Stimulated activated CD4-positive, alpha-beta T cell treated with anti-CD3 and anti-CD28 coated beads, Interleukin-4, amount 100 ng/mL, for 4 hours (primary cell): ENCODE results near the gene OR52A1.

Source experiments
- DNase-seq, 2 experiments: peaks; one replicate each; pipeline ENCODE4 v3.0.0-alpha.2; 2020

The OR52A1 gene

GRCh38 chr11:5131584-5132335, 22.8 kb downstream of the OR52A1 start:
- no peak for DNase-seq

DNA sequence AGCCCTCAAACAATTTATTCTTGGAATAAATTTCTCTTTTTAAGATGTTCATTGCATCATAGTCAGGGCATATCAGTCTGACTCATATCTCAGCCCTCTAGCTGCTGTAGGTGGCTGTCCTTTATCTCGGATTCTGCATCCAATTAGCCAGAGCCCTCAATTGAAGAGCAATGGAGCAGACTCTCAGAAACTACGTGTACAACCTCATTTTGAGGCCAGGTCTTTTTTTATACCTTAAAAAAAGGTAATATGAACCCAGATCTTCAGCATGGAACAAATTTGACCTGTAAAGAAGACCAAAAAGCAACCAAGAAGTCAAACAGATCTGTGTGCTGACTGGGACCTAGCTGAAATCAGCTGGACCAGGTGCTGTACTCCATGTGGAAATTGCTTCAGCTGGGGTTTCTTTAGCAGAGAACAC, 25.1 kb downstream of the OR52A1 start:
- DNase-seq, result no peak

DNA sequence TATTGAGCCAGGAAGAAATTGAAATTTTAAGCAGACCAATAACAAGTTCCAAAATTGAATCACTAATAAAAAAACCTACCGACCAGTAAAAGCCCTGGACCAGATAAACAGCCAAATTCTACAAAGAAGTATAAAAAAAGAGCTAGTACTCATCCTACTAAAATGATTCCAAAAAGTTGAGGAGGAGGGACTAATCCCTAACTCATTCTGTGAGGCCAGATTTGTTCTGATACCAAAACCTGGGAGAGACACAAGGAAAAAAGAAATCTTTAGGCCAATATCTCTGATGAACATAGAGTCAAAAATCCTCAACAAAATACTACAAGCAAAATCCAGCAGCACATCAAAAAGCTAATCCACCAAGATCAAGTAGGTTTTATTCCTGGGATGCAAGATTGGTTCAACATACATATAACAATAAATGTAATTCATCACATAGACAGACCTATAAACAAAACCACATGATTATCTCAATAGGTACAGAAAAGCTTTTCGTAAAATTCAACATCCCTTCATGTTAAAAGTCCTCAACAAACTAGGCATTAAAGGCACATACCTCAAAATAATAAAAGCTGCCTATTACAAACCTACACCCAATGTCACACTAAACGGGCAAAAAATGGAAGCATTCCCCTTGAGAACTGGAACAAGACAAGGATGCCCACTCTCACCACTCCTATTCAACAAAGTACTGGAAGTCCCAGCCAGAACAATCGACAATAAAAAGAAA, 29.5 kb downstream of the OR52A1 start:
- no peak for DNase-seq

- peak; percentile 14 to 26 for DNase-seq
These were observed 30.6 kb downstream of the OR52A1 start for GRCh38 chr11:5123802-5124521.

DNA sequence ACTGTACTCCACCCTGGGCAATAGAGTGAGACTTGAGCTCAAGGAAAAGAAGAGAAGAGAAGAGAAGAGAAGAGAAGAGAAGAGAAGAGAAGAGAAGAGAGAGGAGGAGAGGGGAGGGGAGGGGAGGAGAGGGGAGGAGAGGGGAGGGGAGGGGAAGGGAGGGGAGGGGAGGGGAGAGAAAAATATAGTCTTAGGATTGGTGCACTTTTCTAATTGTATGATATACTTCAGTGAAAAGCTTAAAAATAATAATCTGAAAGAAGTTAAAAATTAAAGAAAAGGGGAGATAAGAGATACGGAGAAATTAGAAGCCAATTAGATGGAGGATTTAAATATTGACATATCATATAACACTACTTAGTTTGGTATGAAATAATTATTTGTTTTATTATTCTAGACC, 35.7 kb downstream of the OR52A1 start:
- DNase-seq, result no peak

DNA sequence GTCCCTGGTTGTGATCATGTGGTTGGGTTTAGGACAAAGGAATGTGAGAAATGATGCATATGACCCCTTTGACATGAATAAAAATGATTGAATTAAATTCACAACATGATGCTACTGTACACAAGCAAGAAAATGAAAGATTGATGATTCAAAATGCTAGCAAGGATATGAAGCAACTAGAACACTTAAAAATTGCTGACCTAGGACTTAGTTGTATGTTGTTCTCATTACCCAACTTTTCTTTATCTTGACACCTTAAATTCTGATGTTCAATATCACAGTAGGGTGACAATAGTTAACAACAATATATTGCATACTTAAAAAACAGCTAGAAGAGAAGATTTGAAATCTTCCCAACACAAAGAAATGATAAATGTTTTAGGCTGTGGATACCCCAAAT, 37.0 kb downstream of the OR52A1 start:
- no peak for DNase-seq

DNA sequence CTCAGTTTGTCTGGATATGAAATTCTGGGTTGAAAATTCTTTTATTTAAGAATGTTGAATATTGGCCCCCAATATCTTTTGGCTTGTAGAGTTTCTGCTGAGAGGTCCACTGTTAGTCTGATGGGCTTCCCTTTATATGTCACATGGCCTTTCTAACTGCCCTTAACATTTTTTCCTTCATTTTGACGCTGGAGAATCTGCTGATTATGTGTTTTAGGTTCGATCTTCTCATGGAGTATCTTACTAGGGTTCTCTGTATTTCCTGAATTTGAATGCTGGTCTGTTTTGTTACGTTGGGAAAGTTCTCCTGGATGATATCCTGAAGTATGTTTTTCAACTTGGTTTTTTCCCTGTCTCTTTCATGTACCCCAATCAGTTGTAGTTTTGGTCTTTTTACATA, 39.2 kb downstream of the OR52A1 start:
- DNase-seq, result no peak

GRCh38 chr11:5107285-5107684, 47.3 kb downstream of the OR52A1 start:
- DNase-seq, result no peak

GRCh38 chr11:5103066-5103465, 51.5 kb downstream of the OR52A1 start:
- no peak for DNase-seq

DNA sequence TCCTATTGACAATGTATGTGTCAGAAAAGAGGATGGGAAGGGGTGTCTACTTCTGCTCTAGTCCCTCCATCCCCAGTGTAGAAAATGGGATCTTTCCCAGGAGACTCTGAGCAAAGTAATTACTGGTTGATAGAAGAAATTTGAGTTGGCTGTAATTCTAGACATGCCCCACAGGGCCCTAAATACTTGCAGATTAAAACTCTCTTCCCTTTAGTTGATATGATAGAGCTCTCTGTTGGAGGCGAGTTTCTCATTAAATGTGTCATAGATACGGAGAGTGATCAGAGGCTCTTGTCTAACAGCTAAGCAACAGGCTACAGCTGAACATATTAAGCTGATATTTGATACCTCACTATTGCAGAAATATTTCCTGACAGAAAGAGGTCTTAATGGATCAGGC, 52.3 kb downstream of the OR52A1 start:
- no peak for DNase-seq

DNA sequence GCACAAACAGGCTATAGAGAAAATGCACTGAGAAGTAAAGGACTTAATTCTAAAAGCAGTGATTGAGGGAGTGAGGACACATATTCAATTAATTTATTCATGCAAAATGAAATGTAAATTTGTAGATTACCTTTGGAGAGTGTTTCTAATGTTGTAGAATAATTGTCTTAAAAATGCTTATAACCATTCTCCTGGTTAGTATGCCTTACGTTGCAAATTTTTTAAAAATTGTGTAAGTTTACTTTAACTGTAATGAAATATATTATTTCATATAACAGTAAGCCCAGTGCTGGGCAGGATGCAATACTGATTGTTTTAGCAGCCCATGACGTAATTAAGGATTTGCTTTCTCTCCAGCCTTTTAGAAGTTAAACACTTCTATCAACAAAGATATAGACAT, 58.5 kb downstream of the OR52A1 start:
- DNase-seq, result no peak
